SJSA1 (cell line): ENCODE data around the gene THAP7. TPM values are rescaled to one million over a fixed set of nuclear protein-coding genes. Genes with fewer than 3 reads are reported as not detected.

ENCODE experiments used
- DNase-seq, 2 experiments: peaks; one replicate each; pipeline ENCODE4 v3.0.0-alpha.2; 2015 to 2020; ENCODE audit warnings: low spot score in 2 of 2, low read depth in 1 of 2
- H3K27ac ChIP-seq: fragments of 250-450 bp; sonication (Bioruptor Pico); 2 replicates; pipeline ENCODE4 v1.5.1; 2020; ENCODE audit warnings: mild to moderate bottlenecking, moderate library complexity
- H3K27me3 ChIP-seq: fragments of 250-450 bp; sonication (Bioruptor Pico); replicated peaks from 2 replicates; pipeline ENCODE4 v1.5.1; 2020; ENCODE audit warnings: mild to moderate bottlenecking, moderate library complexity
- H3K36me3 ChIP-seq: fragments of 250-450 bp; sonication (Bioruptor Pico); 2 replicates; pipeline ENCODE4 v1.5.1; 2020; ENCODE audit warnings: mild to moderate bottlenecking
- H3K4me1 ChIP-seq: fragments of 250-450 bp; sonication (Bioruptor Pico); replicated peaks from 2 replicates; pipeline ENCODE4 v1.6.1; 2021; ENCODE audit warnings: mild to moderate bottlenecking
- H3K4me3 ChIP-seq: fragments of 250-450 bp; sonication (Bioruptor Pico); 2 replicates; pipeline ENCODE4 v1.5.1; 2020; ENCODE audit warnings: mild to moderate bottlenecking
- H3K9me3 ChIP-seq: fragments of 250-450 bp; sonication (Bioruptor Pico); replicated peaks from 2 replicates; pipeline ENCODE4 v1.5.1; 2020; ENCODE audit warnings: mild to moderate bottlenecking
- total RNA-seq: library from RNA; depleted of rRNA; stranded (reverse); fragments of >200 nt; shearing (Covaris generic); gene quantifications from 2 replicates; pipeline ENCODE4 v1.2.3, GENCODE V29; 2014

Gene THAP7
- total RNA-seq, 1 experiment from 2014 or later, result 51.1 TPM

GRCh38 chr22:20996598-20997535 lies 5.1 kb downstream of the THAP7 start:
- no peak for DNase-seq
- H3K4me1 ChIP-seq, result peaks cover 17% of the 10 kb centered on the region
- no peaks in the 10 kb centered on the region for H3K27me3 ChIP-seq
- peaks cover 74% of the 10 kb centered on the region for H3K36me3 ChIP-seq
- no peak overlapping the region for H3K4me3 ChIP-seq
- no peaks in the 10 kb centered on the region for H3K9me3 ChIP-seq
- no peak overlapping the region for H3K27ac ChIP-seq

- Histone ChIP-seq H3K36me3 (peaks cover 76% of the 10 kb centered on the region), H3K27me3 (no peaks in the 10 kb centered on the region), H3K4me1 (peaks cover 13% of the 10 kb centered on the region), H3K27ac (no peak overlapping the region), H3K4me3 (no peak overlapping the region), H3K9me3 (no peaks in the 10 kb centered on the region)
- DNase-seq, result no peak
These were observed 5.9 kb downstream of the THAP7 start for GRCh38 chr22:20996031-20996410.

GRCh38 chr22:20995329-20996030 lies 6.4 kb downstream of the THAP7 start:
- Histone ChIP-seq H3K4me1 (peaks cover 7% of the 10 kb centered on the region), H3K4me3 (no peak overlapping the region), H3K27ac (no peak overlapping the region), H3K27me3 (no peaks in the 10 kb centered on the region), H3K9me3 (no peaks in the 10 kb centered on the region), H3K36me3 (peaks cover 76% of the 10 kb centered on the region)
- DNase-seq, result no peak

- Histone ChIP-seq H3K36me3 (peaks cover 72% of the 10 kb centered on the region), H3K27me3 (no peaks in the 10 kb centered on the region), H3K9me3 (no peaks in the 10 kb centered on the region), H3K27ac (no peak overlapping the region), H3K4me1 (peaks cover 1% of the 10 kb centered on the region), H3K4me3 (no peak overlapping the region)
- DNase-seq, result no peak
These were observed 7.0 kb downstream of the THAP7 start for GRCh38 chr22:20994902-20995241.

GRCh38 chr22:20994128-20994901 lies 7.6 kb downstream of the THAP7 start:
- no peaks in the 10 kb centered on the region for H3K9me3 ChIP-seq
- DNase-seq, result no peak
- H3K36me3 ChIP-seq, result peaks cover 67% of the 10 kb centered on the region
- H3K27me3 ChIP-seq, result no peaks in the 10 kb centered on the region
- H3K4me3 ChIP-seq, result no peak overlapping the region
- no peaks in the 10 kb centered on the region for H3K4me1 ChIP-seq
- H3K27ac ChIP-seq, result no peak overlapping the region

- Histone ChIP-seq H3K4me1 (no peaks in the 10 kb centered on the region), H3K9me3 (no peaks in the 10 kb centered on the region), H3K4me3 (no peak overlapping the region), H3K27me3 (no peaks in the 10 kb centered on the region), H3K36me3 (peaks cover 61% of the 10 kb centered on the region), H3K27ac (no peak overlapping the region)
- DNase-seq, result no peak
These were observed 8.4 kb downstream of the THAP7 start for GRCh38 chr22:20993304-20994127.

- Histone ChIP-seq H3K36me3 (peaks cover 61% of the 10 kb centered on the region), H3K4me1 (no peaks in the 10 kb centered on the region), H3K27ac (no peak overlapping the region), H3K27me3 (no peaks in the 10 kb centered on the region), H3K9me3 (no peaks in the 10 kb centered on the region), H3K4me3 (no peak overlapping the region)
- DNase-seq, result no peak
These were observed 9.2 kb downstream of the THAP7 start for GRCh38 chr22:20992456-20993303.

GRCh38 chr22:20992056-20992442 lies 9.9 kb downstream of the THAP7 start:
- no peak for DNase-seq
- H3K27ac ChIP-seq, result no peak overlapping the region
- H3K27me3 ChIP-seq, result no peaks in the 10 kb centered on the region
- no peaks in the 10 kb centered on the region for H3K4me1 ChIP-seq
- no peak overlapping the region for H3K4me3 ChIP-seq
- peaks cover 57% of the 10 kb centered on the region for H3K36me3 ChIP-seq
- no peaks in the 10 kb centered on the region for H3K9me3 ChIP-seq

- H3K4me3 ChIP-seq, result no peak overlapping the region
- H3K9me3 ChIP-seq, result no peaks in the 10 kb centered on the region
- H3K36me3 ChIP-seq, result peaks cover 53% of the 10 kb centered on the region
- no peaks in the 10 kb centered on the region for H3K4me1 ChIP-seq
- H3K27ac ChIP-seq, result no peak overlapping the region
- DNase-seq, result no peak
- no peaks in the 10 kb centered on the region for H3K27me3 ChIP-seq
These were observed 10.5 kb downstream of the THAP7 start for GRCh38 chr22:20991252-20992055.

- Histone ChIP-seq H3K27me3 (no peaks in the 10 kb centered on the region), H3K36me3 (peaks cover 56% of the 10 kb centered on the region), H3K4me1 (no peaks in the 10 kb centered on the region), H3K4me3 (no peak overlapping the region), H3K27ac (no peak overlapping the region), H3K9me3 (no peaks in the 10 kb centered on the region)
- no peak for DNase-seq
These were observed 11.4 kb downstream of the THAP7 start for GRCh38 chr22:20990184-20991180.
